C4-2B (cell line): ENCODE measurements around the gene RBMS1.

Experiments used
- CTCF ChIP-seq: fragments of 450-650 bp; conservative IDR thresholded peaks from 2 replicates; pipeline ENCODE4 v1.5.1; 2017; ENCODE audit warnings: mild to moderate bottlenecking
- ZFX ChIP-seq: fragments of 450-650 bp; IDR thresholded peaks from 2 replicates; pipeline ENCODE4 v1.6.1; 2017

- no peak for TF ChIP-seq CTCF
- no peak for TF ChIP-seq ZFX
Measured at GRCh38 chr2:160256507-160256906, 237.1 kb downstream of the RBMS1 start.
